ENCODE results near the gene FAM120A. TPM values are rescaled to one million over a fixed set of nuclear protein-coding genes. Genes with fewer than 3 reads are reported as not detected.

Gene FAM120A
- total RNA-seq, 1 experiment from 2014 or later, result 99.0 TPM

DNA sequence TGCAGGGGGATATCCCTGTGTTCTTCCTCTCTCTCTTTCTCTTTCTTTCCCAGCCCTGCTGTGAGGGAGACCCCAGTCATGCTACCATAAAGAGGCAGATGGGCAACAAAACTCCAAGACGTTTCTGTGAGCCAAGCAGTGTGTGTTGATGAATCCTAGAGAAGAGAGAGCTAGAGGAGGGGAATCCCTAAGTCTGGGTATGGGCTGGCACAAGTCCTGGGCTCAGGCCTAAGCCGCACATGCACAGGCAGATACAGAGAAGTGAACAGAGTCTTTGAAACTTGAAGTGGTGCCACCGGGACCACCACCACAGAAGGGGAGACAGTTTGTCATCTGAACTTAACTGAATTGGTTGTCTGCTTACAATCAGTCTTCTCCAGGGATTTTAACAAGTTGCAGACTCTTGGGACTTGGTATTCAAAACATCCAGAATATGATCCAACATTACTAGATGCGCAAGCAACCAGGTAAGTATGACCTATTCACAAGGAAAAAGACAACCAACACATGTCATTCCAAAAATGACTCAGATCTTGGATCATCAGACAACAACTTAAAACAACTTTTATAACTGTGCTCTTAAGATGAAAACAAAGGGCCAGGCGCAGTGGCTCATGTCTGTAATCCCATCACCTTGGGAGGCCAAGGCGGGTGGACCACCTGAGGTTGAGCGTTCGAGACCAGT, 10.4 kb upstream of the FAM120A start:
- DNase-seq (ENCODE audit: low read depth), result no peak

DNA sequence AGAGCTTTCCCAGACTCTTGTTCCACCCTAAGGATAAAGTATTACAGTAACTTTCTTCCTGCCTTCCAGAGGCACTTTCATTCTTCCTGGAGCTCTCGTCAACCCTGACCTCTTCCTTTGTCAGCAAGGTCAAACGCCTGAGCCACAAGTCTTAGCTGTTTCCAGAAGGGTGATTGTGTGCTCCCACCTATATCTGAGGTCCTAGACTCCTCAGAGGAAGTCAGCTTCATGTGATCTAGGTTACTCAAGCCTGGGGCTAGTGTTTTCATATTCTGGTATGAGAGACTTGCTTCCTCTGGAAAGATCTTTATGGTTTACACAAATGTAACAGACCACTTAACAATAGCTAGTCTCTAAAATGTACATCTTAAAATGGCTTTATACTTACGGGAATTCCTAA, 5.4 kb upstream of the FAM120A start:
- no peak for DNase-seq (ENCODE audit: low read depth)

DNA sequence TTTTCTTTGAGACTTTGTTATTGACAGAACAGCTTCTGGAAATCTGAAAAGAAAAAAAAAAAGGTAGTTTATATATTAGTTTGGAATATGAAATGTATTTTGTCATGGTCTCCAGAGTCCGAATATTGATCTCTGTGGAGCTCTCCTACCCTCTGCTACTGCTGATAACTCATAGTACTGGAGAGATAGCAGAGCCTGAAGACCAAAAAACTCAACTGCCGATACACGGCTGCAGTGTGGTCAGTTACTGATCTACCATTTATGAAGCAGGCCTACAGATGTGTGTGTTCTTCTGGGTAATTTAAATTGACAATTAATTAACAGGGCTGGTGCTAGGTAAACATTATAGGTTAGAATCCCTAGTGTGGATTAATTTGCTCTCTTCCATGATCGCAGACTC, 3.8 kb upstream of the FAM120A start:
- no peak for DNase-seq (ENCODE audit: low read depth)

DNA sequence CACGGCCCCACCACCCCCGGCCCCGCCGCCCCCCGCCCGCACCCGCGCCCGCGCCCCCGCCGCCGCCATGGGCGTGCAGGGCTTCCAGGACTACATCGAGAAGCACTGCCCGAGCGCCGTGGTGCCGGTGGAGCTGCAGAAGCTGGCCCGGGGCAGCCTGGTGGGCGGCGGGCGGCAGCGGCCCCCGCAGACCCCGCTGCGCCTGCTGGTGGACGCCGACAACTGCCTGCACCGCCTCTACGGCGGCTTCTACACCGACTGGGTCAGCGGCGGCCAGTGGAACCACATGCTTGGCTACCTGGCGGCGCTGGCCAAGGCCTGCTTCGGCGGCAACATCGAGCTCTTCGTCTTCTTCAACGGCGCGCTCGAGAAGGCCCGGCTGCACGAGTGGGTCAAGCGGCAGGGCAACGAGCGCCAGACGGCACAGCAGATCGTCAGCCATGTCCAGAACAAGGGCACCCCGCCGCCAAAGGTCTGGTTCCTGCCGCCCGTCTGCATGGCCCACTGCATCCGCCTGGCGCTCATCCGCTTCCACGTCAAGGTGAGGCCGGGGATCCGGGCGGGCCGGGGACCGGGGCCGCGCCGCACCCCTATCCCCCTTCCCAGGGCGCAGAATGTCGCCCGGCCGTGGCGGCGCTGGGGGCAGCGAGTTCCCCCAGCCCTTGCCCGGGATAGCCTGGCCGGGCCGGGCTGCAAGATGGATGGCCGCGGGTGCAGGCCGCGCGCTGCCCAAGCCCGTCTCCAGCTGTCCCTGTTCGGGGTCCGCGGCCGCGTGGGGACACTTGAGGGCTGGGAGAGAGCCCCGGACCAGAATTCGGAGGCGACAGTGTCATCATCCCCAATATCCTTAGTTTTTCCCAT, 594 bp downstream of the FAM120A start:
- DNase-seq (ENCODE audit: low read depth), result peak; percentile 31

DNA sequence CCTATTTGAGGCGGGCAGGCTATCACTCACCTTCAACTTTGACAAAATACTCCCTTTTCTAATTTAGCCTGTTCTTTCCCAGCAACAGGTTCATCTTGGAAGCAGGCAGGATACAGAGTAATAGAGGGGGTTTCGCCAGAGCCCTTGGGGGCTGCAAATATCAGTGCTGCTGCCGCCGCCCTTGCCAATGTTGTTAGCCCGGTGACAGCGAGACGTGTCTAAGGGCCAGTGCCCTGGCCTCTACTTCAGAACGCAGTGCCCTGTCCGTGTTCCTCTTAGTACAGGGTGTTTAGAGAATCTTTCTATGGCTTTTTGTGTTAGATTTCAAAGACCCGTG, 1.2 kb downstream of the FAM120A start:
- DNase-seq (ENCODE audit: low read depth), result peak; percentile 5

DNA sequence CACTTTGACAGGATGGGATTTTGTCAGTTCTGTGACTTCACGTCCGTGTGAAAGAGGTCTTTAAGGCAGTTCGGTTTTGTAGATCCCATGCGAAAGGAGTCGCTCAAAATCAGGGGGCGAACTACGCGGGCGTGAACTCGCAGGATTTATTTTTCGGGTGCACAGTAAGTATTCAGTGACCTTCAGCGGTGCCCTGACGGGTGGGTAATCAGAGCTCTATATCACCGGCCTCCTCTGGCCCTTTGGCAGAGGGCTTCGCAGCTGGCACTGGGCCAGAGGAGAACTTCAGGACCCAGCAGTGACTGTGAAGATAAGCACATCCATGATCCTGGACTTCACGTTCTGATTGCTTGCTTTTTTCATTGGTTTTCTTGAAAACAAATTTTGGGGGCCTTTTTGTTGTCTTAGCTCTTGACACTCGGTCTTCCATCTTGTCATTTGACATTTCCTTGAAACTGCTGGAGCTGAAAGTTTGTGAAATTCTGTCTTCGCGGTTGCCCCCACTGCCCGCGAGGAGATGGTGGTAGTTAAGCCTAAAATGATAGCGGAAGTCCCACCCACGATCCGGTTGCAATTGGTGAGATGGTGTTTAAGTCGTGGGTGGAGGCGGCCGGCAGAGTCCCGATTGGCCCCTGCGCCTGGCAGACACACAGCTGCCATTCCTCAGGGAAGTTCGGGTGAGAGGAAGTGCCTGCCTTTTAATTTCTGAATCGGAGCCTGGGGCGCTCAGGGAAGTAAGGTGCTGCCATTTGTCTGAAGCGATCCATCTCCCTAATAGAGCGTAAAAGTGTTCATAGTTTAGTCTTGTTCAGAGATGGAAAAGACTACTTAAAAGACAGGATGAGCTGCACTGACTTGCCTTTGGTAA, 1.8 kb downstream of the FAM120A start, which contains the start of gene FAM120AOS:
FAM120AOS (minus strand) TSS at position 535 of the 868 bp plus-strand sequence. CDS start 872 bp downstream, outside the sequence.
- peak; percentile 97 for DNase-seq (ENCODE audit: low read depth)

DNA sequence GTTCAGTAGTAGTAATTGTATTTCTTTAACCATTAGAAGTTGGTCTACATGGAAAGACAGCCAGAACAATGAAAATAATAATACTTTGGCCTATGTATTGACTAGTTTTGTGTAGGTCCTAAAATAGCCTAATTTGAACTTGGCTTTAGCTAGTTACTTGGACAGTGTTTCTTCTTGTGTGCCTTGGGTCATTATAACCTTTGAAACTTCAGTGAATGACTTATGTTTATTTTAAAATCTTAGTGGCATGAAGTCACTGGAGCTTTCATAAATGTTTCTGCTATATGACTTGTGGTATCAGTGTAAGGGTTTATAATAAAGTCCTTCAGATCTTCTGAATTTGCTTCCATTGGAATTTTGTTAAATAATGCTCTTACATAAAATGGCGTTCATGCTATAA, 4.5 kb downstream of the FAM120A start:
- DNase-seq (ENCODE audit: low read depth), result no peak

DNA sequence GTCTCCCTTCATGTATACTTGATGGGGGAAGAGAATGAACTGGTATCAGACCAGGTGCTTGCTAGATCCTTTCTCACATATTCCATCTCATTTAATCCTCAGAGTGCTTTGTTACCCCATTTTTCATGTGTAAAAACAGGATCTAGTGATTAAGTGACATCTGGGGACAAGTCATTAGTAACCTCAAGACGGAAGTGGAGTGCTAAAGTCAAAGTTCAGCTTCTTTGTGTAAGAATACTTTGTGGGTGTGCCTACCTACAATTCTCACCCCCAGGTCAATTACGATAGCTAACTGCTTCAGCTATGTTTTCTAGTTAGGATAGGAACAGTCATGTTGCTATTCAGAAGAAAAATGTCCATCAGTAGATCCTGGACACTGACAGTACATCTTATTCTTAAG, 5.0 kb downstream of the FAM120A start:
- DNase-seq (ENCODE audit: low read depth), result no peak

DNA sequence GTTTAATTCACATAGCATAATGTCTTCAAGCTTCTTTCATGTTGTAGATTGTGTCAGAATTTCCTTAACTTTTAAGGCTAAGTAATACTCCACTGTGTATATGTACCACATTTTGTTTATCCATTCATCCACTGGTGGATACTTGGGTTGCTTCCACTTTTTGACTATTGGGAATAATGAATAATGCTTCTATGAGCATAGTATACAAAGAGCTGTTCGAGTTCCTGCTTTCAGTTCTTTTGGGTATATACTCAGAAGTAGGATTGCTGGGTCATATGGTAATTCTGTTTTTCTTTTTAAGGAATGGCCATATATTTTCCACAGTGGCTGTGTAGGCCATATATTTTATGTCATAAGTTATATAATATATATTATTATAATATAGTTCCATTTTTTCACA, 5.5 kb downstream of the FAM120A start:
- no peak for DNase-seq (ENCODE audit: low read depth)

DNA sequence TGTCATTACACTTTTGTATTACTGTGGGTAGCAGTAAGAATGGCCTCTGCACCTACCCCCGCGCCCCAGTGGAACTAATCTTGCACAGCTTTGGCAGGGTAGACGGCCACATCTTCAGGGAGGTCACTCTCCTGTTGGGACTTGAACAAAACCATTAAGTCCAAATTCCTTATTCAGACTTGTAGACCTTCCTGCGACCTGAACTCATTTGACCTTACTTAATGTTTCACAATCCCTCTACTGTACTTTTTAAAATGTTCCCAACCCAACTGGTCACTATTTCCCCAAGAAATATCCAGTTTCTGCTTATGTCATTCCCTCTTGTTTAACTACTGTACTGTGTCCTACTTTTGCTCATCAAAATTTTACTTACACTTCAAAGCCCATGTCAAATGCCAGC, 7.2 kb downstream of the FAM120A start:
- DNase-seq (ENCODE audit: low read depth), result no peak

DNA sequence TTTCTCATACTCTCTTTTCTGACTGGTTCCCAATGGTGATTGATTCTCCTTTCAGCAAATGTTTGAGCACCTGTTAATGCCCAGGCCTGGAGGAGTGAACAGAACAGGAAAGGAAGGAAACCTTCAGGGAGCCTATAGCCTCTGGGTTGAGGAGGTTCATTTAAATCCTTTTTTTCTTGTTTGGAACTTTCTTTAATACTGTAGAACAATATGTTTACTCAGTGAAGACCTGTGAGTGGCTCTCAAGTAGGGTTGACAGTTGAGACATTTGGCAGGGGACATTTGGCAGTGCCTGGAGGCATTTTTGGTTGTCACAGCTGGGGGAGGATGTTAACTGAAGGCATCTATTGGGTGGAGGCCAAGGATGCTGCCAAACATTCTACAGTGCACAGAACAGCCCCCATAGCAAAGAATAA, 8.0 kb downstream of the FAM120A start:
- DNase-seq (ENCODE audit: low read depth), result no peak

DNA sequence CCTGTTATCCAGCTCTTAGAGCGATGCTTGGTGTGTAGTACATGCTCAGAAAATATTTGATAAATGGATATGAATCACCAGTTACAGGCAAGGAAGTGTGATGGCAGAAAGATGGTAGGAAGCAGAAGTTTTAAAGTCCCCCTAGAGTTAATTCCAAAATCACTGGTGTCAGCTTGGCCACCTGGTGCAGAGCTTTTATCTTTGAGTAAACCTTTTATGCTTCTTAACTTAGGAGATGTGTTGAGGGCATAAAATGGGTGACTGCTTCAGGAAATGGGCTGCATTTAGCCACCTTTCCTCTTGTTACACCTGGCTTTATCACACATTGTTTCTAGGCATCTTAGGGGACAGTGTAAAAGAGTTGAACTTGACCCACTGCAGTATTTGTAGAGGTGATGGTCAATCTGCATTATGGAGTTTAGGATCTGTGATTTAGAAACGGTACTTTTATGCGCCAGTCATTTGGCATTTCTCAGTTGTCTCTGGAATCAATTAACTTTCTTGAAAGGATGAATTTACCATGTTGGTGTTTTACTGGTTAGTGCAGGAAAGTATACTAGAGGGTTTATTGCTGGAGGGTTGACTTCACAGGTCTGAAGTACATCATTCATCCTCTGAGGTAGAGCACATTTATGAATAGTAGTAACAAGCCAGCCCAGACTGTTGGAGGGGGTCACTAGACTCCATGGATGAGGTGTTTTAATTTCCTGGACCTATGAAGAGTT, 9.4 kb downstream of the FAM120A start:
- no peak for DNase-seq (ENCODE audit: low read depth)

DNA sequence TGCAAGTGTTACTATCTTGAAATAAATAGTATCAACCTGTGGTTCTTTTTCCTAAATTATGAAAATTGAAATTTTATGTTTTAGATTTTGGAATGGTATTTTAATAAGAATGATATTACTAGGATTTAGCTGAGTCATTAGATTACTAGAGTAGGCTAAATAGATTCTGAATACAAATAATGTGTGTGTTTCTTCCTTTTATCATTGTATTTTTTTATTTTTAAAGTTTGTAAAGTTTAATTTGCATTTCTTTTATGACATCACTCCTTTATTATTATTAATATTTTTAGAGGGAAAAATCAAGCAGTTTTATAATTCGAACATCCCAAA, 9.9 kb downstream of the FAM120A start:
- no peak for DNase-seq (ENCODE audit: low read depth)

DNA sequence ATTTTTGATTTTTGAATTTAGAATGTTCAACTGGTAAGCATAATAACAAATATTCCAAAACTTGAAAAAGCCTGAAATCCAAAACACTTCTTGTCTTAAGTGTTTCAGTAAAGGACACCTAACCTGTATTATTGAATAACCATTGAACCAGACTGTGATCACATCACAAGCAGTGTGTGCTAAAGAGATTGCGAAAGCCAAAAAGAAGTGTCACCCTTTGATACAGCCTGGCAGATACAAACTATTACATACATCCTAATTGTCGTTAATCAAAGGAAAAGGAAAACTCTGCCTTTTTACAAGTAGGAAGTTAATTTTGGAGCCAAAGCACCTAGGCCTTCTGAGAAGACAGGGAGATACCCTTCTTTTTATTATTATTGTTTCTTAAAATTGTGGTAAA, 10.3 kb downstream of the FAM120A start:
- no peak for DNase-seq (ENCODE audit: low read depth)

DNA sequence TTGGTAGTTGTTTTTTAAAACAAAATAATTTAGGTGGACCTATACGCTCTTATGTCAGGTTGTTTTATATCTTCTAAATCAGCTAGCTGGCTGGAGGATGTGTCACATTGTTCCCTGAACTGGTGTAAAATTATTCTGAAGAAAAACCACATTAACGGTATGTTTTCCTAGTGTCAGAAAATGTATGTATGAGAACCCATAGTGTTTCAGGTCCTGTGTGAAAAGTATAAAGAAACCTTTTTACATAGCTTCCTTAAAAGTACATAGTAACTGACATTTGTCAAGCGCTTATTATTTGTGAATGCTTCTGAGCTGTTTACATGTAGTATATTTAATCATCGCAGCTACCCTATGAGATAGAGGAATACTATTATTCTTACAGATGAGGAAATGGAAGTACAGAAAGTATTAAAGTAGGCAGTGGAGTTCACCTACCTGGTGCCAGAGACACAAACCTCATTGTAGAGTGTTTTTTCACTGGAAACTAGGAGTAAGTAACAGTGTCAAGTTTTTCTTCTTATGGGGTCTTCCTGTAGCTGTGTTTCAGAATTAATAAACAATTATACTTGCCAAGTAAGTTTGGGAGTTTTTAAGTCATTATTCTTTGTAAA, 12.3 kb downstream of the FAM120A start:
- DNase-seq (ENCODE audit: low read depth), result no peak

DNA sequence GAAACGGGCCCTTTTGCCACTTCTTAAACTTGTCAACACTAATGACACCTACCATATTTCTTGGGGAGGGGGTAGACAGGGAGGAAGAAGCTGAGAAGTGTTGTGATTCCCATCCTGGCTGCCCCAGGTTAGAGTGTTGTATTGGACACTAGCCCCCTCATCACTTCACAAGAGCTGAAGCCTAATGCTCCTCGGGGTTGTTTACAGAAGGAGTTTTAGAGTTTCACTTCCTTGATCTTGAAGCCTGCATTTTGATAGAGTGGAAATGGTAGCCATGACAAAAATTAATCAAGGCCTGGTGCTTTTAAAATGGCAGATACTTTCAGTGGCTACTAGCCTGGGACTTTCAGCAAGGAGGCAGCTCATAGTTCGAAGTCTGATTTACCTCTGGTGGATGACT, 12.9 kb downstream of the FAM120A start:
- no peak for DNase-seq (ENCODE audit: low read depth)

DNA sequence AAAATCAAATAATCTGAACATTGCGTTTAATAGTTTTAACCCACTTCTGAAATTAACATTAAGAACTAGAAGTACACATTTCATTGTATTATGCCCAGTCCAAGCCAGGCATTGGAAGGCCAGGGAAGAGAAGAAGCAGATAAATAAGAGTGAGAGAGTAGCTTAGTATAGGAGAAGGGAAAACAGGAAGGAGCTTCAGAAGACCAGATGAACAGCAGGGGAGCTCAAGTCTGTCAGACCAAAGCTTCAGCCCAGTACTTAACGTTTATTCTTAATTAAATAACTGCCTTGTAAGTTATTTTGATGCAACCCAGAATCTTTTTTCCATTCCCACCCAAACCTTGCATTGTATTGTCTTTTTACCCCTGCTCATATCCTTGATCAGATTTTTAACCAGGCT, 13.4 kb downstream of the FAM120A start:
- no peak for DNase-seq (ENCODE audit: low read depth)

DNA sequence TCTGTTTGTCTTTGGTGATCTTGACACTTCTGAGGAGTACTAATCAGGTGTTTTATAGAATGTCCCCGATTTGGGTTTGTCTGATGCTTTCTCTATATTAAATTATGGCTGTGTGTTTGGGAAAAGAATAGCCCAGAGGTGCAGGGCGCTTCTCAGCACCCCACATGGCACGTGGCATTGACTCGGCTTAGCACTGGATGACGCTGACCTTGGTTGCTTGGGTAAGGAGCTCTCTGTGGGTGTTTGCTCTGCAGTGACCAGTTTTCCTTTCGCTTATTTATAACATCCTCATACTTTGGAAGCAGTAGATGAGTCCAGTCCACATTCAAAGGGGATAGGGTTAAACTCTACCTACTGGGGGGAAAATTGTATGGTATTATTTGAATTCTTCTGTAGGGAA, 14.4 kb downstream of the FAM120A start:
- DNase-seq (ENCODE audit: low read depth), result no peak

DNA sequence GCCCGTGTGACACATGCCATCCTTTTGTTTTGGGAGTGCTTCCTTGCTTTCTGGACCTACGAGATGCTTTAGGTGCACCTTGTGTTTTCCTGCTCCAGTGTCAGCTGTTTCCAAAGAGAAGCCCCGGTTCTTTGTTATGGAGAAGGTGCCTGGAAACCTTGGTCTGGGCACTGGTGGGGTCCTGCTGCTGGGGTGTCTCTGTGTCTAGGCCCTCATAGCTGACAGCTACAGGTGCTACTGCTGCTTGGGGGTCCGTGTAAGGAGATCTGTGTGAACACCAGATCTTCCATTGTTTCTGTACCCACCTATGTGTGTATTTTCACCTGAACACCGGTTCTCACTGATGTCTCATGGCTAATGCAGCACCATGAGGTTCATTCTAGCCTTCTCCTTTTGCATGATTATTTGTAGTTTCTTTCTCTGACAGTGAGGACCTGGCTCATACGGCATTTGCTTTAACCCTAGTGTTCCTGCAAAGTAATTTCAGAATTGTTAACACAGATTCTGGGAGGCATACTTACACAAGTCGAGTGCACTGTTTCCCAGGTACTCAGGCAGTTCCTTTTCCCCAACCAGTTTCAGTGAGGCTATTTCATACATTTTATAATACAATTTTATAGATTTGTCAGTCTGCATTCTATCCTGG, 15.1 kb downstream of the FAM120A start:
- no peak for DNase-seq (ENCODE audit: low read depth)

DNA sequence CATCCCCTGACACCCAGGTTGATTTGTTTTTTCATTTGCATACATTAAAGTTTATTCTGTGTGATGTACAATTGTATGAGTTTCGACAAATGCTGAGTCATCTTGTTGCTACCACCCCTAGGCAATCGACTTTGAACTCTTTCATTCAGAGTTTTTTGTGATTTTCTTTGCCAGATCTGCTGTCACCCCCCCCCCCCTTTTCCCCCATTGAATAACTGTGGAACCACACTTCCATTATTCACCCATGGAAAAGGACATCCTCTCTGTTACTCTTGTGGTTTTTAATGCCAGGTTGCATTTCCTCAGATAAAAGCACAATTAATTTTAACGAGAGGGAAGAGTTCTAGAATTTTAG, 15.6 kb downstream of the FAM120A start:
- peak; percentile 7 for DNase-seq (ENCODE audit: low read depth)

DNA sequence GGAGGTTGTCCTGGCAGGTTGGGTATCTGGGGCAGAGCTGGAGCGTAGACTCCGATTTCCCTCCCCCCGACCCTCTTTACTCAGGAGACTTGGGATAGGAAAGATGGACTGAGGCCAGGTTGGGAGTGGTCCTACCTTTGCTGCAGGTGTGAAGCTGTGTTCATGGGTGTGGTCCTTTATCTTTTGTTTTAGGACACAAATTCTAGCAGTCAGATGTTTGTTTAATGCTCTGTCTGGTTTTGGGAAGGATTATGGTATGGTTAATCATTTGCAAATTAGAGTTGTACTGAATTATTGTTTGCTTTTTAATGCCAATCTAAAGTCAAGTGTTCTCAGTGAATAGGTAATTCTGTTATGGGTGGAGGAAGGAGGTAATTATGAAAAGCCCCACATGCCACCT, 16.0 kb downstream of the FAM120A start:
- DNase-seq (ENCODE audit: low read depth), result no peak
